Osteocyte (in vitro differentiated cells): ENCODE results near the gene AGAP2. TPM values are rescaled to one million over a fixed set of nuclear protein-coding genes. Genes with fewer than 3 reads are reported as not detected.

Experiments
- DNase-seq: peaks from one replicate; pipeline ENCODE4 v3.0.0; 2021; ENCODE audit warnings: mixed read lengths; ENCODE audit not compliant: unreplicated experiment; ENCODE audit errors: extremely low spot score
- H3K27ac Mint-ChIP-seq: one replicate; pipeline ENCODE4 v1.8.0; 2021; ENCODE audit warnings: mild to moderate bottlenecking, mixed read lengths; ENCODE audit not compliant: unreplicated experiment
- H3K27me3 Mint-ChIP-seq: one replicate; pipeline ENCODE4 v1.8.0; 2021; ENCODE audit warnings: mixed read lengths; ENCODE audit not compliant: unreplicated experiment
- H3K36me3 Mint-ChIP-seq: one replicate; pipeline ENCODE4 v1.8.0; 2021; ENCODE audit warnings: mixed read lengths; ENCODE audit not compliant: unreplicated experiment
- H3K4me1 Mint-ChIP-seq: one replicate; pipeline ENCODE4 v1.8.0; 2021; ENCODE audit warnings: mixed read lengths; ENCODE audit not compliant: unreplicated experiment
- H3K4me3 Mint-ChIP-seq: one replicate; pipeline ENCODE4 v1.8.0; 2021; ENCODE audit warnings: mild to moderate bottlenecking, moderate library complexity, mixed read lengths; ENCODE audit not compliant: unreplicated experiment
- H3K9me3 Mint-ChIP-seq: one replicate; pipeline ENCODE4 v1.8.0; 2021; ENCODE audit warnings: mixed read lengths; ENCODE audit not compliant: unreplicated experiment
- total RNA-seq: library from RNA; stranded (reverse); gene quantifications from 2 replicates; pipeline ENCODE4 v1.2.1, GENCODE V29; 2021
- TF ChIP-seq, protein P1 (sequence below): fragments of 200-600 bp; sonication (generic); IDR thresholded peaks from 2 replicates; pipeline ENCODE4 v1.5.0; 2021; ENCODE audit warnings: antibody characterized with exemption, mild to moderate bottlenecking, moderate library complexity

The AGAP2 gene
- total RNA-seq, 1 donor from 2014 or later = 2.6 TPM

- Mint-ChIP-seq H3K36me3 (peaks cover 2% of the 10 kb centered on the region), H3K27me3 (peaks cover 44% of the 10 kb centered on the region), H3K4me1 (peaks cover 13% of the 10 kb centered on the region), H3K9me3 (no peaks in the 10 kb centered on the region), H3K27ac (no peak overlapping the region), H3K4me3 (no peak overlapping the region)
- no peak for DNase-seq
- TF ChIP-seq, protein P1, sequence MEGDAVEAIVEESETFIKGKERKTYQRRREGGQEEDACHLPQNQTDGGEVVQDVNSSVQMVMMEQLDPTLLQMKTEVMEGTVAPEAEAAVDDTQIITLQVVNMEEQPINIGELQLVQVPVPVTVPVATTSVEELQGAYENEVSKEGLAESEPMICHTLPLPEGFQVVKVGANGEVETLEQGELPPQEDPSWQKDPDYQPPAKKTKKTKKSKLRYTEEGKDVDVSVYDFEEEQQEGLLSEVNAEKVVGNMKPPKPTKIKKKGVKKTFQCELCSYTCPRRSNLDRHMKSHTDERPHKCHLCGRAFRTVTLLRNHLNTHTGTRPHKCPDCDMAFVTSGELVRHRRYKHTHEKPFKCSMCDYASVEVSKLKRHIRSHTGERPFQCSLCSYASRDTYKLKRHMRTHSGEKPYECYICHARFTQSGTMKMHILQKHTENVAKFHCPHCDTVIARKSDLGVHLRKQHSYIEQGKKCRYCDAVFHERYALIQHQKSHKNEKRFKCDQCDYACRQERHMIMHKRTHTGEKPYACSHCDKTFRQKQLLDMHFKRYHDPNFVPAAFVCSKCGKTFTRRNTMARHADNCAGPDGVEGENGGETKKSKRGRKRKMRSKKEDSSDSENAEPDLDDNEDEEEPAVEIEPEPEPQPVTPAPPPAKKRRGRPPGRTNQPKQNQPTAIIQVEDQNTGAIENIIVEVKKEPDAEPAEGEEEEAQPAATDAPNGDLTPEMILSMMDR = no peak
These were observed 8.0 kb downstream of the AGAP2 start for GRCh38 chr12:57730336-57731067.

DNA sequence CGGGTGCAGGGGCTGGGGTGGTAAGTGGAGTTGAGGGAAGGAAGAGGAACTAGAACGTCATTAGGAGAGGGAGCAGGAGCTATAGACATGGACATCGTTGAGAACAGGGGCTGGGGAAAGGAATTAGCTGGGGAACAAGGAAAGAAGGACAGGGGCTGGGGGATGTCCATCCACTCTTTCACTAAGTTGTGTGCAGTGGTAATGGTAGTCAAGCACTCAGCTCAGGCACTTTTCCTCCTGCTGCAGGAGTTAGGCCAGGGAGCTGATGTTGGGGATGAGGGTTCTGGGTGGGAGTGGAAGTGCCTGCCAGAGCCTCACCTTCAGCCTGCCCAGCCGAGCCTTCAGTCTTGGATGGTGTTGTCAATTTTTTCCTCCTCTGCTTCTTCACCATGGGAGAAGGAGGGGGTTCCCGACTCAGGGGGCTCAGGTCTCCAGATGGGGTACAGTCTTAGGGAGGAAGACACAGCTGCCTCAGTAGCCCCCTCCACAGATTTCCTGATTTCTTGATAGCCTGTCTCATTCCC is 9.2 kb downstream of the AGAP2 start:
- TF ChIP-seq, protein P1 = no peak
- peaks cover 10% of the 10 kb centered on the region for H3K4me1 Mint-ChIP-seq
- no peak overlapping the region for H3K4me3 Mint-ChIP-seq
- H3K27me3 Mint-ChIP-seq = peaks cover 34% of the 10 kb centered on the region
- H3K27ac Mint-ChIP-seq = no peak overlapping the region
- DNase-seq = no peak
- H3K9me3 Mint-ChIP-seq = no peaks in the 10 kb centered on the region
- H3K36me3 Mint-ChIP-seq = peaks cover 2% of the 10 kb centered on the region

DNA sequence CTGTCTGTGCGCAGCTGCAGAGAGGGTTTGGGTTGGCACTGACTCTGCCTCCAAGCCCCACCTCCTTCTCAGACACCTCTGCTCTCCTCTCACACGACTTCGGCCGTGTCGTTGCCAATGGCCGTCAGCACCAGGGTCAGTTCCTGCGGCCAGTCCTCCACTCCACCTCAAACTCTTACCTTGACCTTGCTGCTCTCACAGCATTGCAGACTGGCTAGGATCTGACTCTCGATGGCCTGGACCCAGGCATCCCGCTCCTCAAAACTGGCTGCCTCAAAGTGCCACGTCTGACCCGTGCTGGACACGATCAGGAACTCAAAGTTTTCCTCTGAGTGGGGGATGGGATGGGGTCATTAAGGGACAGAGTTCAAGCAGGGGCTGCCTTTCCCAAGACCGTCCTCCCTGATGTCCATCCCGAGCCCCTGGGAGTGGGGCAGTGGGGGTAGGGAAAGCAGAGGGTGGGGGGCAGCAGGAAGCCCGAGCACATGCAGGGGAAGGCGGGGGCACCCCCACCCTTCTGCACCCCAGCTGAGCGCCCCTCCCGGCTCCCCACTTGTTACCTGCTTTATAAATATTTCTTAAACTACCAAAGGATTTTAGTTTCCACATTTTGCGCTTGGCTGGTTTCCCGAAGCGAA is 10.7 kb downstream of the AGAP2 start:
- TF ChIP-seq, protein P1 = no peak
- Mint-ChIP-seq H3K27me3 (peaks cover 19% of the 10 kb centered on the region), H3K36me3 (peaks cover 2% of the 10 kb centered on the region), H3K4me1 (peaks cover 20% of the 10 kb centered on the region), H3K27ac (no peak overlapping the region), H3K9me3 (no peaks in the 10 kb centered on the region), H3K4me3 (peak overlapping the region; percentile 46)
- DNase-seq = peak; percentile 75

DNA sequence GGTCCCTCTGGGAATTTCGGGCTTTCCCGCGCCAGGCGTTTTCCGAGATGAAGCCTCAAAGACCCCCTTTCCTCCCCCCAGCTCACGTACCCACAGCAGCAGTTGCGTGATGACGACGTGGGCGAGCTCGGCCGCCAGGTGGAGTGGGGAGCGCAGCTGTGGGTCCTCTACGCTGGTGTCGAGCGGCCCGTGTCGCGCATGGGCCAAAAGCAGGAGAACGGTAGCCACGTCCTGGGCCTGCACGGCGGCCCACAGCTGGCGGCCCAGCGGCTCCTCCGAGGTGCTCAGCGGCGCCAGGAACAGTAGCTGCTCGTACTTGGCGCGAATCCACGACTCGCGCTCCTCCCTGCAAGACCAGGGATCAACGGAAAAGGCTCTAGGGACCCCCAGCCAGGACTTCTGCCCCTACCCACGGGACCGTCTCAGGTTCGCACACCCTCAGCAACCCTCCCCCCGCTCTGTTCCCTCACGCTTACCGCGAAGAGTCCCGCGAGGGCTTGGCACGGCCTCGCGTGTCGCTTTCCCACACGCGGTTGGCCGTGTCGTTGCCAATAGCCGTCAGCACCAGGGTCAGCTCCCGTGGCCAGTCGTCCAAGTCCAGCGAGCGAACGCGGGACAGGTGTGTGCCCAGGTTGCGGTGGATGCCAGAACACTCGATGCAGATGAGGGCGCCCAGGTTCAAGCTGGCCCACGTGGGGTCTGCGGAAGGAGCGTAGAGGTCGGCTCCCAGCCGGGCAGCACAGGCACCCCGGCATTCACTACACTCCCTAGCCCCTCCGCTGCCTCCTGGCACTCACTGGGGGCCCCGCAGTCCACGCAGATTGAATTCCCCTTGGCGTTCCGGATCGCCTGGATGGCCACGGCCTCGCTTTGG is 11.4 kb downstream of the AGAP2 start:
- peak overlapping the region; percentile 44 for H3K27ac Mint-ChIP-seq

More for the DNA sequence above, 11.4 kb downstream of the AGAP2 start:
- Mint-ChIP-seq H3K27me3 (peaks cover 11% of the 10 kb centered on the region), H3K36me3 (peaks cover 3% of the 10 kb centered on the region), H3K4me1 (peaks cover 23% of the 10 kb centered on the region), H3K4me3 (peak overlapping the region; percentile 99), H3K9me3 (no peaks in the 10 kb centered on the region)
- TF ChIP-seq, protein P1 = peak; percentile 36
- DNase-seq = peak; percentile 84
